CD4-positive, alpha-beta T cell treated with Interleukin-10 for 1 hour (primary cell): Measurements from ENCODE around the gene OOEP.
"Not testable (repeated sequence)": the region's sequence is repeated elsewhere in the genome, so short reads cannot be mapped to it uniquely, and the experiment has no call there.

Source experiments
- DNase-seq: peaks from one replicate; pipeline ENCODE4 v3.0.0-alpha.2; 2020

Gene OOEP

GRCh38 chr6:73369563-73369962 is at the start of gene OOEP:
OOEP (minus strand) TSS chr6:73369897; CDS start chr6:73369792, 105 bp downstream.
- DNase-seq = no peak

- DNase-seq = no peak
These were observed 48.5 kb upstream of the OOEP start for GRCh38 chr6:73418081-73418741.

- DNase-seq = no peak
These were observed 43.4 kb upstream of the OOEP start for GRCh38 chr6:73413102-73413501.

- no peak for DNase-seq
These were observed 39.7 kb upstream of the OOEP start for GRCh38 chr6:73409395-73409794.

GRCh38 chr6:73400656-73401055 is 31.0 kb upstream of the OOEP start:
- DNase-seq = no peak

- DNase-seq = no peak
These were observed 26.2 kb upstream of the OOEP start for GRCh38 chr6:73395875-73396274.

- peak; percentile 82 for DNase-seq
These were observed 25.1 kb upstream of the OOEP start, which contains the start of gene DDX43 for GRCh38 chr6:73394577-73395354. DDX43 (plus strand) TSS chr6:73394828; CDS start chr6:73394906, 78 bp downstream.

DNA sequence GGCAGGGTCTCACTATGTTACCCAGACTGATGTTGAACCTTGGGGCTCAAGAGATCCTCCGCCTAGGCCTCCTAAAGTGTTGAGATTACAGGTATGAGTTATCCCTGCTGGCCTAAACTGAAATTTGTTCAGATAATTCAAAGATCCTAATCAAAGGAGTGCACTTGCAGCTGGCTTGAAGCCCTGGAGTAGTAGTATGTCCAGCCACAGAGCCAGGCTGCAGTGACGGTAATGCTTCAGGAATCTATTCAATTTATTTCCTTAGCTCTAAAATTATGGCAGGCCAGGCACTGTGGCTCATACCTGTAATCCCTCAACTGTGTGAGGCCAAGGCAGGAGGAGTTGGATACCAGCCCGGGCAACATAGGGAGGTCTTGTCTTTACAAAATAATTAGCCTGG is 23.6 kb upstream of the OOEP start:
- no peak for DNase-seq

DNA sequence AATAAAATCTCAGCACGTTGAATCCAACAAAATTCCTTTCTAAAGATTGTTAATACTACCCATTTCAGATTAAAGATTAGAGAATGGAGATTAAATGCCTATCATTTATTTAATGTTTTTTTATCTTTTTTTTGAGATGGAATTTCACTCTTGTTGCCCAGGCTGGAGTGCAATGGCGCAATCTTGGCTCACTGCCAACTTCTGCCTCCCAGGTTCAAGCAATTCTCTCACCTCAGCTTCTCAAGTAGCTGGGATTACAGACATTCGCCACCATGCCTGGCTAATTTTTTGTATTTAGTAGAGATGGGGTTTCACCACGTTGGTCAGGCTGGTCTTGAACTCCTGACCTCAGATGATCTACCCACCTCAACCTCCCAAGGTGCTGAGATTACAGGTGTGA is 22.5 kb upstream of the OOEP start:
- DNase-seq = not testable (repeated sequence)

- peak; percentile 29 for DNase-seq
These were observed 22.0 kb upstream of the OOEP start for GRCh38 chr6:73391675-73392074.

DNA sequence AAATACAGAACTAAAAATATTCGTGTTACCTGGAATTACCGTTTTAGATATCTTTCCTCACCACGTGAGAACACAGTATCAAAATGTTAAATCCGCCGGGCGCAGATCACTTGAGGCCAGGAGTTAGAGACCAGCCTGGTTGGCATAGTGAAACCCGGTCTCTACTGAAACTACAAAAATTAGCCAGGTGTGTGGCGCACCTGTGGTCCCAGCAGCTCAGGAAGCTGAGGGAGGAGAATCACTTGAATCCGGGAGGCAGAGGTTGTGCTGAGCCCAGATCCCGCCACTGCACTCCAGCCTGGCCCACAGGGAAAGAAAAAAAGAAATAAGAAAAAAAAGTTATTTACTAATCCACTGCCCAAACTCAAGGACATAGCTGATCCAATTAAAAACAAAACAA is 20.2 kb upstream of the OOEP start:
- DNase-seq = no peak

DNA sequence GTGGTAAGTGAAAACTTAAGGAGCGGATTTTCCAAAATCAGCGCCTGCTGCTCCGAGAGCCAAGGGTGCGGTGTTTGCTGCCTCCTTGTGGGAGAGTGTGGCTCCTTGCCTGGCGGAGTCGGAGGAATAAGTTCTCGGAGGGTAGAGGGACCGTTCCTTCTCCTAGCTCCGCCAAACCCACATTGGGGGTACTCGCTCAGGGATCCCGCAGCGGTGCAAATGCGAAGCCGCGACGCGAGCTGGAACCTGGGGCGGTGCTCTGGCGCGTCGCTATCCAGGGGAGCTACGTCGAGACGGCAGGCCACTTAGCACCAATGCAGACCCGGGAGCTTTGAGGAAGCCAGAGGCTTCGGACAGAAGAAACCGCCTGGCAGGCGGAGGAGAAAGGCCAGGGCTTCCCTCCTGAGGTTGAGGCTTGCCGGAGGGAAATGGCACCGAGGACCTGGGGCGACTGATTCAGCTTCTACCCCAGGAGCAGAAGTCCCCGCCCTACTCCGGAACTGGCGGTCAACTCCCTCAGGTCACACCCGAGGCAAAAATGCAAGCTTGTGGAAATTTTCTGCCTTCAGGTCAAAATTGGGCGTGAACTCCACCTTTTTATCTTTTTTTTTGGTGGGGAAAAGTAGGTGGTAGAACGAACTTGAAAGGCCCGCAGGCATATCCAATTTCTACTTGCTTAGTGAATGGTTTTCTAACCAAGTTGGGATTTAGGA is 19.3 kb upstream of the OOEP start:
- peak; percentile 70 for DNase-seq

GRCh38 chr6:73388433-73388799 is 18.7 kb upstream of the OOEP start:
- no peak for DNase-seq

DNA sequence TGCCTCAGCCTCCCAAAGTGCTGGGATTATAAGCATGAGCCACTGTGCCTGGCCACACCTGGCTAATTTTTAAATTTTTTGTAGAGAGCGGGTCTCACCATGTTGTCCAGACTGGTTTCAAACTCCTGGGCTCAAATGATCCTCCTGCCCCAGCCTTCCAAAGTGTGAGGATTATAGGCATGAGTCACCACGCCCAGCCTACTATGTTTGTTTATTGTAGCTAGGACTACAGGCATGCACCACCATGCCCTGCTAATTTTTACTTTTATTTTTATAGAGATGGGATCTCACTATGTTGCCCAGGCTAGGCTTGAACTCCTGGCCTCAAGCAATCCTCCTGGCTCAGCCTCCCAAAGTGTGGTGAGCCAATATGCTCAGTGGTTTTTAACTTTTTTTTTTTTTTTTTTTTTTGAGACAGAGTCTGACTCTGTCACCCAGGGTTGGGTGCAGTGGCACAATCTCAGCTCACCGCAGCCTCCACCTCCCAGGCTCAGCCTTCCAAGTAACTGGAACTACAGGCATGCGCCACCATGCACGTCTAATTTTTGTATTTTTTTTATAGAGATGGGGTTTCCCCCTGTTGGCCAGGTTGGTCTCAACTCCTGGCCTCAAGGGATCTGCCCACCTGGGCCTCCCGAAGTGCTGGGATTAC is 12.9 kb upstream of the OOEP start:
- DNase-seq = no peak

- DNase-seq = not testable (repeated sequence)
These were observed 11.8 kb upstream of the OOEP start for GRCh38 chr6:73381531-73381930.

- DNase-seq = no peak
These were observed 7.5 kb upstream of the OOEP start for GRCh38 chr6:73377225-73377624.

- no peak for DNase-seq
These were observed 5.5 kb upstream of the OOEP start for GRCh38 chr6:73375216-73375615.

- DNase-seq = no peak
These were observed 2.8 kb upstream of the OOEP start for GRCh38 chr6:73372516-73372915.

DNA sequence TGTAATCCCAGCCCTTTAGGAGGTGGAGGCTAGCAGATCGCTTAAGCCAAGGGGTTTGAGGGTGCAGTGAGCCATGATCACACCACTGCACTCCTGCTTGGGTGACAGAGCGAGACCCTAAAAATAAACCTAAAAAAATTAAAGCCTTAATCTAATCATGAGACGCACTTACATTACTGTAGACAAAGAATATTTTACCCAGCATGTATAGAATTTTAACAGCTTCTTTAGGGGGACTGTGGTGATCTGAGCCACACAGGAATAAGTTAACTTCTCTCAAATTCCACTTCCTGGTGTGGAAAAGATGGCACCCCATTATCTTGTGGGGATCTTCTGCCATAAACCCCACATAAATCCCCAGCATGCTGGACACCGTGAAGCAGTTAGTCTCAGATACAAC is 2.3 kb upstream of the OOEP start:
- no peak for DNase-seq

DNA sequence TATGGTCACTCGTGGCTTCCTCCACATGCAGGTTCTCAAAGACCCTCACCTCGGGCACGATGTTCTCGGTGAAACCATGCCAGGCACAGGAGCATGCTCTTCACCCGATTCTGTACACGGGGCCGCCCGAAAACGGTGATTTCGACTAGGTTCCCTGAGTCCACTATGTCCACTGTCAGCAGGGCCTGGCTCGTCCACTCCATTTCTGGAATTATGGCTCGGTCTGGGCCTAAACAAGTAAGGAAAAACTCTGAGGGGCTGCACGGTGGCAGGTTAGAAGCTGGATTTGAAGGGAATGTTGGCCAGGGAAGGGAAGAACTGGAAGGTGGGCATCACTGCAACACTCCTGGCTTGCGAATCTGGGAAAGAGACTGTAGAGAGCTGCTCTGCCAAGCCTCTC is 540 bp downstream of the OOEP start:
- DNase-seq = no peak

GRCh38 chr6:73368675-73369074 is 1.0 kb downstream of the OOEP start:
- DNase-seq = no peak

DNA sequence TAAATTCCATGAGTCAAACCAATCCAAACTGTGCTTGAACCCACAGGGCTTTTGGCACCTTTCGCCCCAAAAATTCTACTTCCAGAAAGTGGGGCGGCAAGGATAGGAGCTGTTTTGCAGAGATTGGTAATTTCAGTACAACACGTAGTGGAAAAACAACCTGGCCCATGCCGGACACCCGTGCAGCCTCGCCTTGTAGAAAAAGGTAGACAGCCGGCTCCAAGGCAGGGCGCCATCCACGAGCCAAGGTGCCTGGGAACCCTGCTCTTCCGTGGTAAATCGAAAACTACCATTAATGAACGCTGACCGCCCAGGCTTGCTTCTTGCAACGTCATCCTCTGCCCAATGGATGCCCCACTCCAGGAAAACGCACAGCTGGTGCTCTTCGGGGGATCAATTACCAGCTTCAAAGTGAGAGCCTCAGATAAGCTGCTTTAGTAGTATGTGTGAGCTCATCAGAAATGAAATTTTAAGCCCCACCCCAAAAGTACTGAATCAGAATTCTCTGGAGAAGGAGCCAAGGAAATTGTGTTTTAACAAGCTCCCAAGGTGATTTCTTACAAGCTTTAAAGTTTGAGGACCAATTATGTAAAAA is 1.8 kb downstream of the OOEP start:
- no peak for DNase-seq

- DNase-seq = no peak
These were observed 5.1 kb downstream of the OOEP start for GRCh38 chr6:73364549-73364948.
